Endothelial cell of umbilical vein (primary cell): ENCODE data around the gene ZBTB20. TPM values are rescaled to one million over a fixed set of nuclear protein-coding genes. Genes with fewer than 3 reads are reported as not detected.

Source experiments
- BruUV-seq: library from RNA; stranded (reverse); fragments of 400-500 nt; replicated peaks from 2 replicates; lab custom pipeline; 2021; lab: Mats Ljungman, UMichigan
- CTCF ChIA-PET: fragments of 300-600, 350-600 bp; sonication (Branson Sonifier 250); formaldehyde crosslinking; loops from one replicate; lab custom pipeline; 2021; ENCODE audit warnings: antibody characterized with exemption, inconsistent platforms; lab: Charles Lee
- POLR2A ChIA-PET: fragments of 300-600, 350-600 bp; sonication (Branson Sonifier 250); formaldehyde crosslinking; loops from one replicate; lab custom pipeline; 2021; ENCODE audit warnings: antibody characterized with exemption, inconsistent platforms; lab: Charles Lee
- DNase-seq: peaks from one replicate; pipeline ENCODE4 v3.0.0-alpha.2; 2011; ENCODE audit warnings: low read depth, low spot score
- FAIRE-seq: peaks from 2 replicates; lab custom pipeline; 2011; peaks lifted over from hg19 to GRCh38; lab: Jason Lieb, UNC
- H2AFZ ChIP-seq: 2 replicates; pipeline ENCODE4 v1.6.0; 2012; ENCODE audit warnings: low read depth, low read length, control low read depth, inconsistent platforms
- H3K27ac ChIP-seq: 2 replicates; pipeline ENCODE4 v1.5.1; 2011; ENCODE audit warnings: low read depth, mild to moderate bottlenecking, control low read depth, low read length, moderate library complexity; ENCODE audit not compliant: insufficient read depth
- H3K27me3 ChIP-seq, 2 experiments: 2 replicates each; pipeline versions ENCODE4 v1.6.0 to v1.6.1; 2011; ENCODE audit warnings: low read length in 2 of 2, mixed read lengths in 1 of 2; ENCODE audit not compliant: control insufficient read depth in 2 of 2, insufficient read depth in 2 of 2
- H3K36me3 ChIP-seq, 2 experiments: 2 replicates in 1 of 2; 3 replicates in 1 of 2; pipeline ENCODE4 v1.5.1; 2011; ENCODE audit warnings: low read length in 2 of 2, mild to moderate bottlenecking in 1 of 2, moderate library complexity in 1 of 2; ENCODE audit not compliant: control insufficient read depth in 2 of 2, insufficient read depth in 2 of 2; ENCODE audit errors: extremely low read depth in 1 of 2
- H3K4me1 ChIP-seq: 3 replicates; pipeline ENCODE4 v1.5.1; 2011; ENCODE audit warnings: mild to moderate bottlenecking, low read length; ENCODE audit not compliant: control insufficient read depth, insufficient read depth; ENCODE audit errors: extremely low read depth
- H3K4me2 ChIP-seq: 2 replicates; pipeline ENCODE4 v1.6.1; 2011; ENCODE audit warnings: low read length, control low read depth, mixed read lengths; ENCODE audit not compliant: insufficient read depth
- H3K4me3 ChIP-seq, 3 experiments: fragments of 200-600 bp in 1 of 3; sonication (generic), shearing (Covaris generic) in 1 of 3; replicated peaks in 1 of 3; 2 replicates each; pipeline ENCODE4 v1.5.1; 2011 to 2016; ENCODE audit warnings: control low read depth in 3 of 3, low read length in 3 of 3, mild to moderate bottlenecking in 2 of 3, inconsistent platforms in 1 of 3, low read depth in 1 of 3, moderate library complexity in 1 of 3; ENCODE audit not compliant: insufficient read depth in 1 of 3
- H3K79me2 ChIP-seq: 2 replicates; pipeline ENCODE4 v1.6.0; 2012; ENCODE audit warnings: low read length, inconsistent platforms; ENCODE audit not compliant: control insufficient read depth, insufficient read depth
- H3K9ac ChIP-seq: replicated peaks from 2 replicates; pipeline ENCODE3; 2011; ENCODE audit warnings: low read length, control low read depth; ENCODE audit not compliant: insufficient read depth; ENCODE audit errors: extremely low read depth
- H3K9me1 ChIP-seq: replicated peaks from 3 replicates; pipeline ENCODE4 v1.6.0; 2011; ENCODE audit warnings: mild to moderate bottlenecking, low read length; ENCODE audit not compliant: control insufficient read depth, insufficient read depth; ENCODE audit errors: extremely low read depth
- H3K9me3 ChIP-seq: replicated peaks from 2 replicates; pipeline ENCODE4 v1.5.1; 2012; ENCODE audit warnings: low read length, inconsistent platforms; ENCODE audit not compliant: control insufficient read depth, insufficient read depth
- H4K20me1 ChIP-seq: replicated peaks from 2 replicates; pipeline ENCODE3; 2011; ENCODE audit warnings: mild to moderate bottlenecking, low read length; ENCODE audit not compliant: control insufficient read depth, insufficient read depth; ENCODE audit errors: extremely low read depth
- CTCF ChIP-seq, 2 donors: IDR thresholded peaks; 1 replicate in 1 of 2; 2 replicates in 1 of 2; pipeline ENCODE4 v1.5.1; 2011; ENCODE audit warnings: low read length in 2 of 2, mild to moderate bottlenecking in 2 of 2, moderate library complexity in 2 of 2, control low read depth in 1 of 2, inconsistent platforms in 1 of 2, low read depth in 1 of 2; ENCODE audit not compliant: insufficient read depth in 1 of 2; ENCODE audit errors: extremely low read depth in 1 of 2
- EZH2 ChIP-seq: IDR thresholded peaks from 2 replicates; pipeline ENCODE4 v1.6.1; 2012; ENCODE audit warnings: borderline replicate concordance, low read depth, mild to moderate bottlenecking, moderate library complexity, low read length, inconsistent platforms; ENCODE audit not compliant: severe bottlenecking
- FOS ChIP-seq: IDR thresholded peaks from 2 replicates; pipeline ENCODE4 v1.6.1; 2011; ENCODE audit warnings: mild to moderate bottlenecking, low read length, moderate library complexity, borderline replicate concordance; ENCODE audit not compliant: insufficient read depth
- GATA2 ChIP-seq: IDR thresholded peaks from 2 replicates; pipeline ENCODE4 v1.7.0; 2011; ENCODE audit warnings: low read depth, mild to moderate bottlenecking, moderate library complexity, mixed read lengths, low read length; ENCODE audit not compliant: insufficient read length, insufficient read depth
- JUN ChIP-seq: IDR thresholded peaks from 2 replicates; pipeline ENCODE4 v1.6.1; 2011; ENCODE audit warnings: borderline replicate concordance, low read depth; ENCODE audit not compliant: insufficient read length, insufficient read depth
- MAX ChIP-seq: IDR thresholded peaks from 2 replicates; pipeline ENCODE4 v1.6.1; 2011; ENCODE audit not compliant: insufficient read depth, insufficient read length
- MYC ChIP-seq: IDR thresholded peaks from one replicate; pipeline ENCODE4 v1.6.1; 2011; ENCODE audit warnings: mild to moderate bottlenecking, low read depth, low read length
- POLR2A ChIP-seq: IDR thresholded peaks from 2 replicates; pipeline ENCODE4 v1.6.1; 2012; ENCODE audit warnings: low read depth, mild to moderate bottlenecking, control low read depth, low read length
- POLR2AphosphoS5 ChIP-seq: IDR thresholded peaks from 2 replicates; pipeline ENCODE4 v1.6.1; 2012; ENCODE audit warnings: low read depth, mild to moderate bottlenecking, control low read depth, low read length, moderate library complexity; ENCODE audit not compliant: insufficient read depth
- dilution Hi-C: fragments of 300-500 bp; cut with MboI; formaldehyde crosslinking; loops from one replicate; pipeline ENCODE4 v1.15.0; 2019; ENCODE audit warnings: low sequenced_read_pairs; ENCODE audit not compliant: extremely low pct_ligation_motif_present
- intact Hi-C: fragments of 100-400 bp; cut with micrococcal nuclease; formaldehyde crosslinking; loops from one replicate; pipeline ENCODE4 v1.10.0; 2022
- polyA plus RNA-seq, 4 experiments: library from polyadenylated mRNA; depleted of rRNA in 3 of 4; stranded (reverse) in 3 of 4; unstranded in 1 of 4; fragments of >200 nt; gene quantifications; 2 replicates each; pipeline versions ENCODE4 v1.2.1 to v1.2.3, GENCODE V29; 2011 to 2012; ENCODE audit warnings: missing spikeins in 1 of 4
- total RNA-seq: library from RNA; stranded (reverse); gene quantifications from 2 replicates; pipeline ENCODE4 v1.2.3, GENCODE V29; 2021

ZBTB20 gene
- total and polyA plus RNA-seq, 2 donors (not counting 3 experiments of a cell fraction or from before 2014, with no cell fraction given): 2.1 to 20.5 TPM

DNA sequence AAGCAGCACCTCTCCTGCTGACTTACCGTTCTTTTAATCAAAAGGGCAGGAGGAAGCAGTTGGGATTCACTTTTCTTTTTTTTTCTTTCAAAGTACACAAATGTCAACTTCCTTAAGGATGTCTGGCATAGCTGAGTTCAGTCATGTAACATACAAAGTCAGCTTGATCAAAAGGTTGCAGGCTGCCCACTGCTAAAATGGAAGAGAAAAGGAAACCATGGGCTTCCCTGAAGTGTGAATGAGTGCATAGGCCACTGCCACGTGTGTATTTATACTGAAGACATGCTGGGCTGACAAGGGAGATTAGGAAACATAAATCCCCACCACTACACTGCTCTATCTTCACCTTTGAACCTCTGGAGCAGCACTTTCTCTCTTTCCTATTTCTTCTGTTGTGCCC, 540.8 kb downstream of the ZBTB20 start:
- peaks cover 2% of the 10 kb centered on the region for H3K4me1 ChIP-seq
- peak; percentile 55 for FAIRE-seq
- BruUV-seq: no TSS peak
- ChIA-PET CTCF (no interaction called here), POLR2A (no interaction called here)
- H2AFZ ChIP-seq: no peak overlapping the region
- no peaks in the 10 kb centered on the region for H3K9me1 ChIP-seq
- intact Hi-C loops (no loop called here), dilution Hi-C loops (no loop called here)
- no peak overlapping the region for H3K27ac ChIP-seq
- H3K4me3 ChIP-seq: no peak overlapping the region
- H3K9ac ChIP-seq: no peak overlapping the region
- no peaks in the 10 kb centered on the region for H3K27me3 ChIP-seq
- no peak overlapping the region for H3K4me2 ChIP-seq
- H3K79me2 ChIP-seq: no peaks in the 10 kb centered on the region
- DNase-seq: peak; percentile 79
- no peaks in the 10 kb centered on the region for H3K9me3 ChIP-seq
- no peaks in the 10 kb centered on the region for H4K20me1 ChIP-seq
- no peaks in the 10 kb centered on the region for H3K36me3 ChIP-seq
- TF ChIP-seq POLR2A (no peak), MAX (no peak), MYC (no peak), JUN (no peak), CTCF (IDR thresholded peaks at IDR 0.05; ENCODE audit: extremely low read depth in 1 of 2, insufficient read depth in 1 of 2, low read depth in 1 of 2, low read length in 2 of 2) (no peak), EZH2 (no peak), FOS (no peak), GATA2 (no peak), POLR2AphosphoS5 (no peak)
